HG02981 (cell line): ENCODE measurements around the gene NOVA1.
"Not testable (repeated sequence)": the region's sequence is repeated elsewhere in the genome, so short reads cannot be mapped to it uniquely, and the experiment has no call there.

Experiments used
- ATAC-seq: cut with Tn5 transposase; IDR thresholded peaks from one replicate; pipeline ENCODE4 v1.9.1; 2021; ENCODE audit warnings: mild to moderate bottlenecking, moderate library complexity; ENCODE audit not compliant: unreplicated experiment

NOVA1 gene, protein sequence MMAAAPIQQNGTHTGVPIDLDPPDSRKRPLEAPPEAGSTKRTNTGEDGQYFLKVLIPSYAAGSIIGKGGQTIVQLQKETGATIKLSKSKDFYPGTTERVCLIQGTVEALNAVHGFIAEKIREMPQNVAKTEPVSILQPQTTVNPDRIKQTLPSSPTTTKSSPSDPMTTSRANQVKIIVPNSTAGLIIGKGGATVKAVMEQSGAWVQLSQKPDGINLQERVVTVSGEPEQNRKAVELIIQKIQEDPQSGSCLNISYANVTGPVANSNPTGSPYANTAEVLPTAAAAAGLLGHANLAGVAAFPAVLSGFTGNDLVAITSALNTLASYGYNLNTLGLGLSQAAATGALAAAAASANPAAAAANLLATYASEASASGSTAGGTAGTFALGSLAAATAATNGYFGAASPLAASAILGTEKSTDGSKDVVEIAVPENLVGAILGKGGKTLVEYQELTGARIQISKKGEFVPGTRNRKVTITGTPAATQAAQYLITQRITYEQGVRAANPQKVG

GRCh38 chr14:26597589-26598080, at the start of gene NOVA1:
Gene NOVA1 (minus strand): TSS chr14:26598033. CDS start chr14:26597436, 597 bp downstream.
- ATAC-seq, result no peak

GRCh38 chr14:26645057-26645456, 47.2 kb upstream of the NOVA1 start:
- not testable (repeated sequence) for ATAC-seq

DNA sequence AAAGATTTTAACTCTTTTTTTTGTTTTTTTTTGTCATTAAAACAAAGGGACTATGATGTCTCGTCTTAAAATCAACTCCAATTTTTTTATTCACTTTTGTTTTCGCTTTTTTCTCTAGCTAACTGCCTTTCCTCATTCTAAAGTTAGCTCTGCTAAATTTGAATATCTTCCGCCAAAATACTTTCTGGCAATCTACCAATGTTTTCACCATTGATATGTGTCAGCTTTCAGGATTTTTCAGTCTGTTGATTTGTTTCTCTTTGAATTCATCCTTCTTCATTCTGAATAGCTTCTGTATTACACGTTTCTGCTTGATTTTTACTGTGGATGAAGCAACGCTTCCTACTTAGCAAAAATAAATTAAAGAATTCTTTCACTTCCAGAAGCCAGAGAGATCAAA, 38.7 kb upstream of the NOVA1 start:
- ATAC-seq, result no peak

DNA sequence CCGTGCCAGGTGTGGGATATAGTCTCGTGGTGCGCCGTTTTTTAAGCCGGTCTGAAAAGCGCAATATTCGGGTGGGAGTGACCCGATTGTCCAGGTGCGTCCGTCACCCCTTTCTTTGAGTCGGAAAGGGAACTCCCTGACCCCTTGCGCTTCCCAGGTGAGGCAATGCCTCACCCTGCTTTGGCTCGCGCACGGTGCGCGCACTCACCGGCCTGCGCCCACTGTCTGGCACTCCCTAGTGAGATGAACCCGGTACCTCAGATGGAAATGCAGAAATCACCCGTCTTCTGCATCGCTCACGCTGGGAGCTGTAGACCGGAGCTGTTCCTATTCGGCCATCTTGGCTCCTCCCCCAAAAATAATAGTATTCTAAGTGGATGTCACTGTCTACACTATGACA, 37.1 kb upstream of the NOVA1 start:
- ATAC-seq, result not testable (repeated sequence)

DNA sequence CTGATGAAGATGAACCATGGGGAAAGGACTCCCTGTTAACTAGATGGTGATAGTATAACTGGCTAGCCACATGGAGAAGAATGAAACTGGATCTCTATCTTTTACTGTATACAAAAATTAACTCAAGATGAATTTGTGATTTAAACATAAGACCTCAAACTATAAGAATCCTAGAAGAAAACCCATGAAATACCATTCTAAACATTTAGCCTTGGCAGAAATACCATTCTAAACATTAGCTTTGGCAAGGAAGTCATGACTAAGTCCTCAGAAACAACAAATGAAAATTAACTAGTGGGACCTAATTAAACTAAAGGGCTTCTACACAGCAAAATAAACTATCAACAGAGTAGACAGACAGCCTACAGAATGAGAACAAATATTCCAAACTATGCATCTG, 28.4 kb upstream of the NOVA1 start:
- no peak for ATAC-seq

GRCh38 chr14:26622611-26623010, 24.8 kb upstream of the NOVA1 start:
- ATAC-seq, result no peak

- no peak for ATAC-seq
These were observed 24.2 kb upstream of the NOVA1 start for GRCh38 chr14:26621807-26622560.

DNA sequence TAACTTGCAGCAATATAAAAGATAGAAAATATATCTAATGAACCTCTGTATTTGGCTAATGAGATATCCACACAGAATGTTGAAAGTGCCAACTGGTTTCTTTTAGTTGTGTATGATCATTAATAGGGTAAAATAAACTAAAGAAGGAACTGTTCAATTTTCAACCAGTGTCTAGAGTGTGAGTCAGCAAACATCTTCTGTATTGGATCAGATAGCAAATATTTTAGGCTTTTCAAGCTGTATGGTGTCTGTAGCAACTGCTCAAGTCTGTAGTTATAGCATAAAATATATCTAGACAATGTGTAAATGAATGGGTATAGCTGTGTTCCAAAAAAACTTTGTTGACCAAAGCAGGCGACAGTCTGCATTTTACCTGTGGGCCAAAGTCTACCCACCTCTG, 23.5 kb upstream of the NOVA1 start:
- no peak for ATAC-seq

GRCh38 chr14:26611259-26611658, 13.4 kb upstream of the NOVA1 start:
- ATAC-seq, result no peak

- ATAC-seq, result no peak
These were observed 9.0 kb upstream of the NOVA1 start for GRCh38 chr14:26606729-26607312.

- no peak for ATAC-seq
These were observed 7.8 kb upstream of the NOVA1 start for GRCh38 chr14:26605602-26606001.

GRCh38 chr14:26602902-26603301, 5.1 kb upstream of the NOVA1 start:
- no peak for ATAC-seq

GRCh38 chr14:26601856-26602255, 4.0 kb upstream of the NOVA1 start:
- ATAC-seq, result no peak

GRCh38 chr14:26599291-26599690, 1.5 kb upstream of the NOVA1 start:
- no peak for ATAC-seq

DNA sequence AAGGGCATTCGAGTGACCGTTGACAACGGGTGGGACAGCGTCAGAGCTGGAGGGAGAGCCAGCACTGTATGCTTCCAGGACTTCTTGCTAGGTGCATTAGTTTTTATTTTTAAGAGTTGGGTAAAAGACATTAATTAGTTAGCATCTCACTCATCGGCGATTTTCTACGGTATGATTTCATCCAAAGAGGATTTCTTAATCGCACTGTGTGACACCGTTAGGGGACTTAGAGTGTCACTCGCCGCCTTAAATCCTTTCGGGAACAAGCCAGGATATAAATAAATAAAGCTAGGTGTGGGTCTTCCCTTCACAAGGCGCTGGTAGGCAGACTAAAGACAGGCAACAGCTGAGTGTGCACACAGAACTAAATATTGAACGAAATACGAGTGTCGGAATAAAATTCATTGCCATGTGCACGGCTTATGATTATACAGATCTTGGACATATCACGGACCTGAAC, 869 bp upstream of the NOVA1 start:
- ATAC-seq, result no peak

DNA sequence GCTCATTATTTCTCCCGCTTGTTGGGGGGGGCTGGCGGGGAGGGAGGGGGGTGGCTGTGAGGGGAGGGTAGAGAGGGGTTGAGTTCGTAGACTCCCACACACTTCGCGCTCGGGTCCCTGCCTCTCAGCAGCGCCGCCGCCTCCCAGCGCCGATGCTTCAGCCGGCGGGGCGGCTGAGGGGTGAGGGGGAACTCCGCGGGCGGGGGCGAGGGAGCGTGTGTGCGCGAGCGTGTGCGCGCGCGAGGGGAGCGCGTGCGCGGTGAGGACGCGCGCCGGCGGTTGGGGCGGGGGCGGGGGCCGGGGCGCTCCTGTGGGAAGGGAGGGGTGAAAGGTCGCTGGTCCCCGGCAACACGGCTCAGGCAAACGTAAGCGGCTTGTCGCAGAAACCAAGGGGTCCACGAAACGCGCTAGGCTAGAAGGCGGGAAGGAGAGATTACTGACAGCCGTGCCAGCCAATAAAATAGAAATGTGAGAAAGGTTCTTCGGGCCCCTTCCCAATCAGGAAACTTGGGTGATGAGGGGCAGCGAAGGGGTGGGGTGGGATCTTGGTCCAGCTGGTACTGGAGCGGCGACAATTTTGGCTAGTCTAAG, 343 bp upstream of the NOVA1 start:
- peak; percentile 65 for ATAC-seq

- ATAC-seq, result no peak
These were observed 703 bp downstream of the NOVA1 start for GRCh38 chr14:26597071-26597588.

DNA sequence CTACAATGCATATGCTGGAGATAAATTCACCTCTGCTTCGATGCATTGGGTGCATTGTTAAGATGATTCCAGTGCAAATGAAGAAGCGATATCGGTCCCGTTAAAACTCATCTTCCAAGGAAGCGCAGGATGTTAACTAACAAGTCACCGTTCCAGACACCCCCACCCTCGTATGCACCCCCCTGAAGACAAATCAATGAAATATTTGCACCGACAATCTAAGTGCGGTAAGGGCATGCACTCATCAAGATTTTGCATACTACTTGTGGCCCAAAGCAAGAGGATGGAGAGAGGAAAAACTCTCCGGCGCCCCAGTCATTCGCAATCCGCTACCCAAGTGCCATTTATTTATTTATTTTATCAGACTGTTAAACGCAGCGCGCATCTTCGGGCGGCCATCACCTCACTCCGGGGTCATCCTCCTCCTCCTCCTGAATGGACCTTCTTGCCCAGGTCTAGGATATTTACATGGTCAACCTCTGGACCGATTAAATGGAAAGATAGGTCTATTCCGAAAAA, 1.2 kb downstream of the NOVA1 start:
- ATAC-seq, result no peak

- ATAC-seq, result no peak
These were observed 1.8 kb downstream of the NOVA1 start for GRCh38 chr14:26595926-26596542.
